Umbilical cord (tissue), 2 donors: Measurements from ENCODE around the gene NAV2. TPM values are rescaled to one million over a fixed set of nuclear protein-coding genes. Genes with fewer than 3 reads are reported as not detected.

Experiments
- DNase-seq: peaks from one replicate; pipeline ENCODE4 v3.0.0-alpha.2; 2015; ENCODE audit warnings: low spot score
- total RNA-seq: library from RNA; depleted of rRNA; stranded (reverse); fragments of >200 nt; gene quantifications from one replicate; pipeline ENCODE4 v1.2.3, GENCODE V29; 2014; ENCODE audit warnings: low replicate concordance; ENCODE audit not compliant: insufficient read depth

Gene NAV2
- total RNA-seq, 1 donor from 2014 or later: 14.7 TPM

GRCh38 chr11:19828382-19829108 lies 115.9 kb downstream of the NAV2 start:
- DNase-seq: peak; percentile 38

GRCh38 chr11:19829109-19829837 lies 116.6 kb downstream of the NAV2 start:
- DNase-seq: peak; percentile 54

GRCh38 chr11:19832086-19832750 lies 119.6 kb downstream of the NAV2 start:
- DNase-seq: no peak

GRCh38 chr11:19832901-19833300 lies 120.3 kb downstream of the NAV2 start:
- no peak for DNase-seq

GRCh38 chr11:19834771-19835170 lies 122.1 kb downstream of the NAV2 start:
- no peak for DNase-seq

GRCh38 chr11:19836666-19837065 lies 124.0 kb downstream of the NAV2 start:
- no peak for DNase-seq

- DNase-seq: no peak
Measured at GRCh38 chr11:19838994-19839768, 126.5 kb downstream of the NAV2 start.

GRCh38 chr11:19840961-19841360 lies 128.3 kb downstream of the NAV2 start:
- no peak for DNase-seq

GRCh38 chr11:19842505-19842904 lies 129.9 kb downstream of the NAV2 start:
- DNase-seq: no peak

- DNase-seq: no peak
Measured at GRCh38 chr11:19843079-19843478, 130.4 kb downstream of the NAV2 start.

- no peak for DNase-seq
Measured at GRCh38 chr11:19844012-19844411, 131.4 kb downstream of the NAV2 start.

GRCh38 chr11:19844806-19845205 lies 132.2 kb downstream of the NAV2 start:
- no peak for DNase-seq

- no peak for DNase-seq
Measured at GRCh38 chr11:19845626-19846025, 133.0 kb downstream of the NAV2 start.

- DNase-seq: peak; percentile 76
Measured at GRCh38 chr11:19846654-19847305, 134.1 kb downstream of the NAV2 start.

- DNase-seq: no peak
Measured at GRCh38 chr11:19848219-19848618, 135.6 kb downstream of the NAV2 start.

- DNase-seq: no peak
Measured at GRCh38 chr11:19849107-19849789, 136.6 kb downstream of the NAV2 start.

GRCh38 chr11:19849947-19850593 lies 137.4 kb downstream of the NAV2 start:
- DNase-seq: no peak

GRCh38 chr11:19852288-19852687 lies 139.7 kb downstream of the NAV2 start:
- DNase-seq: no peak

- DNase-seq: no peak
Measured at GRCh38 chr11:19853016-19853415, 140.4 kb downstream of the NAV2 start.

- DNase-seq: no peak
Measured at GRCh38 chr11:19853920-19854319, 141.3 kb downstream of the NAV2 start.
